Measurements from ENCODE around the gene TTLL8. TPM values are rescaled to one million over a fixed set of nuclear protein-coding genes. Genes with fewer than 3 reads are reported as not detected.
A peak's percentile ranks its signal among the peaks of the same experiment; 100 is the strongest.

Gene TTLL8
- total RNA-seq, 2 donors from 2014 or later: 0.20 TPM; not detected in 1

DNA sequence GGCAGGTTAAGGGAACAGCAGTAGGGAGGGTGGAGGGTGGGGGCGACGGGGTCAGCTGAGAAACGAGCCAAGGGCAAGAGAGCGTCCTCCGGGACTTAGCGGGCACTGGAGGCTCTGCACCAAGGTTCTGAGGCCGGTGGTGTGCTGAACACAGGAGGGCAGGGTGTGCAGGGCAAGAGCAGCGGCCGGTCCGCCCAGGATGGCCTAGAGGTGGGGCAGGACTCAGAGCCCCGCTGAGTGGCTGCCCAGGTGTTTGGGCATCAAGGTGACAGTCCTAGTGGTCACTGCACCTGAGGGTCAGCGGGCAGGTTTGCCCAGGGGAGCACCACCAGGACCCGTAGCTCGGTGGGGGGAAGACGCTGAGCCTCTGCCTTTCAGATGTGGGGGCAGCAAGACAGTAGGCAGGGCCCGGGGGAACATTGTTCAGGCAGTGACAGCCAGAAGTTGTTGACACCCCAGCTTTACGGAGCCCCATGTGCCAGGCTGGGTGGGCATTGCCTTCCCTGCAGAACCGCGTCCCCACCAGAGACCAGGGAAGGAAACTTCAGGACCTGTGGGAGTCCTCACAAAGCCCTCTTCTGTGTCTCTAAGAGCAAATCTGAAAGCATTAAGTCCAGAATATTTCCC, 4.5 kb upstream of the TTLL8 start:
- Histone ChIP-seq H3K4me3 (ENCODE audit: low read length) (no peak overlapping the region), H3K4me1 (ENCODE audit: control insufficient read depth, insufficient read depth, low read length) (peaks cover 4% of the 10 kb centered on the region), H3K36me3 (ENCODE audit: control insufficient read depth, insufficient read depth, low read length) (no peaks in the 10 kb centered on the region), H3K27ac (ENCODE audit: low read depth, low read length) (no peak overlapping the region), H3K27me3 (ENCODE audit: control insufficient read depth, insufficient read depth, low read length, poor library complexity, severe bottlenecking) (peaks cover 12% of the 10 kb centered on the region), H3K9me3 (ENCODE audit: control insufficient read depth, low read length) (no peaks in the 10 kb centered on the region), H3K9ac (ENCODE audit: extremely low read depth, low read length, poor library complexity, severe bottlenecking) (no peak overlapping the region)
- no peak for DNase-seq
- Mint-ChIP-seq H3K4me1 (peaks cover 12% of the 10 kb centered on the region), H3K27me3 (ENCODE audit: insufficient read depth) (peaks cover 10% of the 10 kb centered on the region), H3K36me3 (ENCODE audit: low read depth) (no peaks in the 10 kb centered on the region), H3K4me3 (no peak overlapping the region), H3K9me3 (no peaks in the 10 kb centered on the region), H3K27ac (no peak overlapping the region)
- TF ChIP-seq, protein P1, sequence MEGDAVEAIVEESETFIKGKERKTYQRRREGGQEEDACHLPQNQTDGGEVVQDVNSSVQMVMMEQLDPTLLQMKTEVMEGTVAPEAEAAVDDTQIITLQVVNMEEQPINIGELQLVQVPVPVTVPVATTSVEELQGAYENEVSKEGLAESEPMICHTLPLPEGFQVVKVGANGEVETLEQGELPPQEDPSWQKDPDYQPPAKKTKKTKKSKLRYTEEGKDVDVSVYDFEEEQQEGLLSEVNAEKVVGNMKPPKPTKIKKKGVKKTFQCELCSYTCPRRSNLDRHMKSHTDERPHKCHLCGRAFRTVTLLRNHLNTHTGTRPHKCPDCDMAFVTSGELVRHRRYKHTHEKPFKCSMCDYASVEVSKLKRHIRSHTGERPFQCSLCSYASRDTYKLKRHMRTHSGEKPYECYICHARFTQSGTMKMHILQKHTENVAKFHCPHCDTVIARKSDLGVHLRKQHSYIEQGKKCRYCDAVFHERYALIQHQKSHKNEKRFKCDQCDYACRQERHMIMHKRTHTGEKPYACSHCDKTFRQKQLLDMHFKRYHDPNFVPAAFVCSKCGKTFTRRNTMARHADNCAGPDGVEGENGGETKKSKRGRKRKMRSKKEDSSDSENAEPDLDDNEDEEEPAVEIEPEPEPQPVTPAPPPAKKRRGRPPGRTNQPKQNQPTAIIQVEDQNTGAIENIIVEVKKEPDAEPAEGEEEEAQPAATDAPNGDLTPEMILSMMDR (conservative IDR thresholded peaks at IDR 0.05): no peak
- WGBS, 2 experiments (ENCODE audit: insufficient coverage in 1 of 2, insufficient read length in 1 of 2): 94 to 95% methylated on average over 15 to 19 of the region's 19 CpGs

DNA sequence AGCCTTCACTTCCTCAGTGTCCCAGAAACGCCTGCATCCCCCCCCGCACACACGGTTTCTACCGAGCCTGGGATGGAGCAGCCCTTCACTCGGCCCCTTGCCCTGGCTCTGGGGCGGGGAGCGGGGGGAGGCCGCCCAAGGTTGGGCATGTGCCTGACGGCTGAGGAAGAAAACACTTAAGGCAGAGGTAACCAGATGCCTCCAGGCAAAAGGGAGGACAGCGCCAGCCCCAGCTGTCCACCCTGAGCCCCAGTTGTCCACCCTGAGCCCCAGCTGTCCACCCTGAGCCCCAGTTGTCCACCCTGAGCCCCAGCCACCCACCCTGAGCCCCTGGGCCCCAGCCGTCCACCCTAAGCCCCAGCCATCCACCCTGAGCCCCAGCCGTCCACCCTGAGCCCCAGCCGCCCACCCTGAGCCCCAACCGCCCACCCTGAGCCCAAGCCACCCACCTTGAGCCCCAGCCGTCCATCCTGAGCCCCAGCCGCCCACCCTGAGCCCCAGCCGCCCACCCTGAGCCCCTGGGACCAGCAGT, 3.8 kb upstream of the TTLL8 start:
- Mint-ChIP-seq H3K27me3 (ENCODE audit: insufficient read depth) (peaks cover 10% of the 10 kb centered on the region), H3K27ac (no peak overlapping the region), H3K4me1 (peaks cover 12% of the 10 kb centered on the region), H3K36me3 (ENCODE audit: low read depth) (no peaks in the 10 kb centered on the region), H3K4me3 (no peak overlapping the region), H3K9me3 (no peaks in the 10 kb centered on the region)
- H3K27ac ChIP-seq (ENCODE audit: low read depth, low read length): no peak overlapping the region
- WGBS, 2 experiments (ENCODE audit: insufficient coverage in 1 of 2, insufficient read length in 1 of 2): 88 to 95% methylated on average over 6 to 17 of the region's 17 CpGs
- peaks cover 19% of the 10 kb centered on the region for H3K27me3 ChIP-seq (ENCODE audit: control insufficient read depth, insufficient read depth, low read length, poor library complexity, severe bottlenecking)
- H3K36me3 ChIP-seq (ENCODE audit: control insufficient read depth, insufficient read depth, low read length): no peaks in the 10 kb centered on the region
- TF ChIP-seq, protein P1 (conservative IDR thresholded peaks at IDR 0.05): no peak
- DNase-seq: no peak
- no peaks in the 10 kb centered on the region for H3K9me3 ChIP-seq (ENCODE audit: control insufficient read depth, low read length)
- H3K4me1 ChIP-seq (ENCODE audit: control insufficient read depth, insufficient read depth, low read length): peaks cover 4% of the 10 kb centered on the region
- H3K9ac ChIP-seq (ENCODE audit: extremely low read depth, low read length, poor library complexity, severe bottlenecking): no peak overlapping the region
- no peak overlapping the region for H3K4me3 ChIP-seq (ENCODE audit: low read length)

DNA sequence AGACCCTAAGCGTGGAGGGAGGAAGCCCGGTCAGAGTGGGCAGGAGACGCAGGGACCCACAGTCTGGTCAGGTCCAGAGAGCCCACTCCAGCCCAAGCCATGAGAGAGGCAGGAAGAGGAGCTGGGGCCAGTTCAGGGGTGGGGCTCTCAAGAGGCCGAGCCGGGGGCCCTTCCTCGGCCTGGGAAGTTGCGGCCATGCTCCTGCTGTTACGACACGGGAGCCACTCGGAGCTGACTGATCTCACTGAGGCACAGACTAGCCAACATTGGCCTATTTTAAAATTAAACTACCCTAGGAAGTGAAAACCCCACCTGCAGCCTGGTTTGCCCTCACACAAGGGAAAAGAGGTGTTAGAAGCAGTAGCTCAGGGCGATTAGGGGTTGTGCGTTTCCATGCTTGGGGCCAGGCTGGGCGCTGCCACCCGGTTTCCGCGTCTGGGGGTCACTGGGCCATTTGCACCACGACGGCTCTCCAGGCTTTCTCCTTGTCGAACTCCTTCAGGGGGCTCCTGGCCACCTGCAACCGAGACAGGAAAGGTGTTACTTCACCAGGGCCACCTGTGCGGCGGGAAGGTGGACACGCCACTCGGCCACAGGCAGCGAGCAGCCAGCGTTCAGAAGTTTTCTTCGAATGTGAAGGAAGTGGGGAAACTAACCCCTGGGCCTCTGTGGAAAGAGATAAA, 3.2 kb upstream of the TTLL8 start:
- H3K4me1 ChIP-seq (ENCODE audit: control insufficient read depth, insufficient read depth, low read length): peaks cover 4% of the 10 kb centered on the region
- H3K9ac ChIP-seq (ENCODE audit: extremely low read depth, low read length, poor library complexity, severe bottlenecking): no peak overlapping the region
- Mint-ChIP-seq H3K9me3 (no peaks in the 10 kb centered on the region), H3K27ac (no peak overlapping the region), H3K27me3 (ENCODE audit: insufficient read depth) (peaks cover 10% of the 10 kb centered on the region), H3K4me1 (peaks cover 12% of the 10 kb centered on the region), H3K36me3 (ENCODE audit: low read depth) (no peaks in the 10 kb centered on the region), H3K4me3 (no peak overlapping the region)
- no peaks in the 10 kb centered on the region for H3K9me3 ChIP-seq (ENCODE audit: control insufficient read depth, low read length)
- H3K27me3 ChIP-seq (ENCODE audit: control insufficient read depth, insufficient read depth, low read length, poor library complexity, severe bottlenecking): peaks cover 20% of the 10 kb centered on the region
- peak; percentile 28 for DNase-seq
- no peak overlapping the region for H3K27ac ChIP-seq (ENCODE audit: low read depth, low read length)
- no peaks in the 10 kb centered on the region for H3K36me3 ChIP-seq (ENCODE audit: control insufficient read depth, insufficient read depth, low read length)
- WGBS, 2 experiments (ENCODE audit: insufficient coverage in 1 of 2, insufficient read length in 1 of 2): 92 to 95% methylated on average over 21 to 27 of the region's 27 CpGs
- H3K4me3 ChIP-seq (ENCODE audit: low read length): no peak overlapping the region
- TF ChIP-seq, protein P1 (conservative IDR thresholded peaks at IDR 0.05): no peak

Measured in endodermal cell (in vitro differentiated cells).